HEK293 (cell line): Measurements from ENCODE around the gene DEAF1.

Experiments used
- KLF10 ChIP-seq: fragments of 450-650 bp; IDR thresholded peaks from 2 replicates; pipeline ENCODE4 v1.5.1; 2018; ENCODE audit warnings: missing biosample characterization, mild to moderate bottlenecking, missing genetic modification characterization
- ZBTB21 ChIP-seq: fragments of 450-650 bp; formaldehyde crosslinking; IDR thresholded peaks from 2 replicates; pipeline ENCODE4 v1.5.1; 2017; ENCODE audit warnings: missing biosample characterization, missing genetic modification characterization
- ZNF274 ChIP-seq, 2 experiments: fragments of 200-500 bp in 1 of 2; fragments of 450-650 bp in 1 of 2; sonication (Bioruptor generic) in 1 of 2; formaldehyde crosslinking in 1 of 2; IDR thresholded peaks; 2 replicates each; pipeline versions ENCODE4 v1.5.1 to v1.6.1; 2014 to 2016; ENCODE audit warnings: borderline replicate concordance in 1 of 2, inconsistent platforms in 1 of 2, low read length in 1 of 2, missing biosample characterization in 1 of 2, missing genetic modification characterization in 1 of 2
- ZNF510 ChIP-seq: fragments of 450-650 bp; formaldehyde crosslinking; IDR thresholded peaks from 2 replicates; pipeline ENCODE4 v1.5.1; 2018; ENCODE audit warnings: mild to moderate bottlenecking, missing genetic modification characterization, missing biosample characterization; ENCODE audit not compliant: insufficient replicate concordance
- ZNF660 ChIP-seq: fragments of 450-650 bp; IDR thresholded peaks from 2 replicates; pipeline ENCODE4 v1.5.1; 2018; ENCODE audit warnings: missing biosample characterization, mild to moderate bottlenecking, missing genetic modification characterization
- ZNF776 ChIP-seq: fragments of 450-650 bp; formaldehyde crosslinking; IDR thresholded peaks from 2 replicates; pipeline ENCODE4 v1.5.0; 2017; ENCODE audit warnings: missing biosample characterization, missing genetic modification characterization, borderline replicate concordance
- TF ChIP-seq, protein P1 (sequence below): fragments of 450-650 bp; formaldehyde crosslinking; IDR thresholded peaks from 2 replicates; pipeline ENCODE4 v1.5.1; 2016; ENCODE audit warnings: missing biosample characterization, missing genetic modification characterization
- TF ChIP-seq, protein P2 (sequence below): fragments of 450-650 bp; formaldehyde crosslinking; conservative IDR thresholded peaks from 2 replicates; pipeline ENCODE4 v1.5.1; 2016; ENCODE audit warnings: low read depth, missing biosample characterization, missing genetic modification characterization
- TF ChIP-seq, protein P3 (sequence below): fragments of 450-650 bp; formaldehyde crosslinking; IDR thresholded peaks from 2 replicates; pipeline ENCODE4 v1.5.1; 2016; ENCODE audit warnings: missing biosample characterization, missing genetic modification characterization, borderline replicate concordance

DNA sequence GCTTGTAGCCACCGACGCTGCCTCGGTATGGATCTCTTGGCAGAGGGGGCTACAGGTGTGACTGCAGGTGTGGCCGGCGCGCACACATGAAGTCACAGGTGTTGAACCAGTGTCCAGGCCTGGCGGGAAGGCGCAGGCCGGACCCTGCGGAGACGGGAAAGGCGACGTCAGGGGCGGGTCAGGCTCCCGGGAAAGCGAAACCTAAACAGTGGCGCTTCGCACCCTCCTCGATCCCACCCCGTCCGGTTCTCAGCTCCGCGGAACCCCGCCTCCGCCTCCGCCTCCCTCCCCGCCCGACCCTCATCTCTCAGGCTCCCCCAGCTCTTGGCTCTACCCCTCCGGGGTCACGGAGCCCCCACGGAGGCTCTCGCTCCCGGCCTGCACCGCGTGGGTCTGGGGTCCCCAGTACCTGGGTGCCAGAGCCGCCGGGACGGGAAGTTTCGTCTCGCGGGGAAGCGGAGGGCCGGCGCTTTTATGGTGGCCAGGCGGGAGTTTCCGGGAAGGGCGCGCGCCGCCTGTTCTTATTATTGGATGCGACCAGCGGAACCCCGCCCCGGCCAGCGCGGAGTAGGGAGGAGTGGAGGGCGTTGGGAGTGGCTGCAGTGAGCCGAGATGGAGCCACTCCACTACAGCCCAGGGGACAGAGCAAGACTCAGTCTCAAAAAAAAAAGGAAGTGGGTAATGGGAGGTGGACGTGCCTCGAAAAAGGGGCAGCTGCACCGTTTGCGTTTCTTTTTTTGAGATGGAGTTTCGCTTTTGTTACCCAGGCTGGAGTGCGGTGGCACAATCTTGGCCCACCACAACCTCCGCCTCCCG, 79.3 kb downstream of the DEAF1 start, which contains the start of gene IRF7:
- TF ChIP-seq, protein P1, sequence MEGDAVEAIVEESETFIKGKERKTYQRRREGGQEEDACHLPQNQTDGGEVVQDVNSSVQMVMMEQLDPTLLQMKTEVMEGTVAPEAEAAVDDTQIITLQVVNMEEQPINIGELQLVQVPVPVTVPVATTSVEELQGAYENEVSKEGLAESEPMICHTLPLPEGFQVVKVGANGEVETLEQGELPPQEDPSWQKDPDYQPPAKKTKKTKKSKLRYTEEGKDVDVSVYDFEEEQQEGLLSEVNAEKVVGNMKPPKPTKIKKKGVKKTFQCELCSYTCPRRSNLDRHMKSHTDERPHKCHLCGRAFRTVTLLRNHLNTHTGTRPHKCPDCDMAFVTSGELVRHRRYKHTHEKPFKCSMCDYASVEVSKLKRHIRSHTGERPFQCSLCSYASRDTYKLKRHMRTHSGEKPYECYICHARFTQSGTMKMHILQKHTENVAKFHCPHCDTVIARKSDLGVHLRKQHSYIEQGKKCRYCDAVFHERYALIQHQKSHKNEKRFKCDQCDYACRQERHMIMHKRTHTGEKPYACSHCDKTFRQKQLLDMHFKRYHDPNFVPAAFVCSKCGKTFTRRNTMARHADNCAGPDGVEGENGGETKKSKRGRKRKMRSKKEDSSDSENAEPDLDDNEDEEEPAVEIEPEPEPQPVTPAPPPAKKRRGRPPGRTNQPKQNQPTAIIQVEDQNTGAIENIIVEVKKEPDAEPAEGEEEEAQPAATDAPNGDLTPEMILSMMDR (tag by site-specific recombination): no peak
- TF ChIP-seq ZNF274 (IDR thresholded peaks at IDR 0.05; ENCODE audit: low read length) (no peak), ZNF274 (tag by site-specific recombination; IDR thresholded peaks at IDR 0.05; ENCODE audit: borderline replicate concordance) (no peak), ZNF776 (tag by site-specific recombination) (no peak), KLF10 (no peak), ZNF510 (tag by site-specific recombination) (no peak), ZNF660 (tag by site-specific recombination) (no peak), ZBTB21 (tag by site-specific recombination) (no peak)
- TF ChIP-seq, protein P2, sequence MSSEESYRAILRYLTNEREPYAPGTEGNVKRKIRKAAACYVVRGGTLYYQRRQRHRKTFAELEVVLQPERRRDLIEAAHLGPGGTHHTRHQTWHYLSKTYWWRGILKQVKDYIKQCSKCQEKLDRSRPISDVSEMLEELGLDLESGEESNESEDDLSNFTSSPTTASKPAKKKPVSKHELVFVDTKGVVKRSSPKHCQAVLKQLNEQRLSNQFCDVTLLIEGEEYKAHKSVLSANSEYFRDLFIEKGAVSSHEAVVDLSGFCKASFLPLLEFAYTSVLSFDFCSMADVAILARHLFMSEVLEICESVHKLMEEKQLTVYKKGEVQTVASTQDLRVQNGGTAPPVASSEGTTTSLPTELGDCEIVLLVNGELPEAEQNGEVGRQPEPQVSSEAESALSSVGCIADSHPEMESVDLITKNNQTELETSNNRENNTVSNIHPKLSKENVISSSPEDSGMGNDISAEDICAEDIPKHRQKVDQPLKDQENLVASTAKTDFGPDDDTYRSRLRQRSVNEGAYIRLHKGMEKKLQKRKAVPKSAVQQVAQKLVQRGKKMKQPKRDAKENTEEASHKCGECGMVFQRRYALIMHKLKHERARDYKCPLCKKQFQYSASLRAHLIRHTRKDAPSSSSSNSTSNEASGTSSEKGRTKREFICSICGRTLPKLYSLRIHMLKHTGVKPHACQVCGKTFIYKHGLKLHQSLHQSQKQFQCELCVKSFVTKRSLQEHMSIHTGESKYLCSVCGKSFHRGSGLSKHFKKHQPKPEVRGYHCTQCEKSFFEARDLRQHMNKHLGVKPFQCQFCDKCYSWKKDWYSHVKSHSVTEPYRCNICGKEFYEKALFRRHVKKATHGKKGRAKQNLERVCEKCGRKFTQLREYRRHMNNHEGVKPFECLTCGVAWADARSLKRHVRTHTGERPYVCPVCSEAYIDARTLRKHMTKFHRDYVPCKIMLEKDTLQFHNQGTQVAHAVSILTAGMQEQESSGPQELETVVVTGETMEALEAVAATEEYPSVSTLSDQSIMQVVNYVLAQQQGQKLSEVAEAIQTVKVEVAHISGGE: no peak
- TF ChIP-seq, protein P3, sequence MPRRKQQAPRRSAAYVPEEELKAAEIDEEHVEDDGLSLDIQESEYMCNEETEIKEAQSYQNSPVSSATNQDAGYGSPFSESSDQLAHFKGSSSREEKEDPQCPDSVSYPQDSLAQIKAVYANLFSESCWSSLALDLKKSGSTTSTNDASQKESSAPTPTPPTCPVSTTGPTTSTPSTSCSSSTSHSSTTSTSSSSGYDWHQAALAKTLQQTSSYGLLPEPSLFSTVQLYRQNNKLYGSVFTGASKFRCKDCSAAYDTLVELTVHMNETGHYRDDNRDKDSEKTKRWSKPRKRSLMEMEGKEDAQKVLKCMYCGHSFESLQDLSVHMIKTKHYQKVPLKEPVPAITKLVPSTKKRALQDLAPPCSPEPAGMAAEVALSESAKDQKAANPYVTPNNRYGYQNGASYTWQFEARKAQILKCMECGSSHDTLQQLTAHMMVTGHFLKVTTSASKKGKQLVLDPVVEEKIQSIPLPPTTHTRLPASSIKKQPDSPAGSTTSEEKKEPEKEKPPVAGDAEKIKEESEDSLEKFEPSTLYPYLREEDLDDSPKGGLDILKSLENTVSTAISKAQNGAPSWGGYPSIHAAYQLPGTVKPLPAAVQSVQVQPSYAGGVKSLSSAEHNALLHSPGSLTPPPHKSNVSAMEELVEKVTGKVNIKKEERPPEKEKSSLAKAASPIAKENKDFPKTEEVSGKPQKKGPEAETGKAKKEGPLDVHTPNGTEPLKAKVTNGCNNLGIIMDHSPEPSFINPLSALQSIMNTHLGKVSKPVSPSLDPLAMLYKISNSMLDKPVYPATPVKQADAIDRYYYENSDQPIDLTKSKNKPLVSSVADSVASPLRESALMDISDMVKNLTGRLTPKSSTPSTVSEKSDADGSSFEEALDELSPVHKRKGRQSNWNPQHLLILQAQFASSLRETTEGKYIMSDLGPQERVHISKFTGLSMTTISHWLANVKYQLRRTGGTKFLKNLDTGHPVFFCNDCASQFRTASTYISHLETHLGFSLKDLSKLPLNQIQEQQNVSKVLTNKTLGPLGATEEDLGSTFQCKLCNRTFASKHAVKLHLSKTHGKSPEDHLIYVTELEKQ: no peak
